HG02798 (cell line): ENCODE data around the gene TEAD1.

Source experiments
- ATAC-seq: cut with Tn5 transposase; IDR thresholded peaks from one replicate; pipeline ENCODE4 v1.9.1; 2021; ENCODE audit warnings: mild to moderate bottlenecking; ENCODE audit not compliant: unreplicated experiment, poor library complexity

TEAD1 gene

DNA sequence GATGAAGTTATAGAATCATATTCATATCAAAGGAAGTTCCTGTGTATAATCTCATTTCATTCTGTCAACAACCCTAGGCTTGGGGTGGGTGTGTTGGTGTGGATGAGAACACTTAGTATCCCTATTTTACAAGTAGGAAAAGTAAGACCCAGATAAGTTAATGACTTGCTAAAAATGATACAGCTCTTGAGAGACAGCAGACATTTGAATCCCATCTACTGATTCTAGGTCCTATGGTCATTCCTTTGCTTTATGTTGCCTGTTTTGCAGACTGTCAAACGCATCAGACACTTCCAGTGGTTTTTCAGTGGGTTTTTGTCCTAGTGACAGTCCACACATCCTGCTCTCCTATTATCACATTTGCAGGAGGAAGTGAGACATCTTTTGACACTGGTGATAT lies 153.1 kb downstream of the TEAD1 start:
- ATAC-seq, result no peak

- peak; percentile 79 for ATAC-seq
Observed at GRCh38 chr11:12827929-12828812, 153.9 kb downstream of the TEAD1 start.

GRCh38 chr11:12829131-12829530 lies 154.9 kb downstream of the TEAD1 start:
- no peak for ATAC-seq

DNA sequence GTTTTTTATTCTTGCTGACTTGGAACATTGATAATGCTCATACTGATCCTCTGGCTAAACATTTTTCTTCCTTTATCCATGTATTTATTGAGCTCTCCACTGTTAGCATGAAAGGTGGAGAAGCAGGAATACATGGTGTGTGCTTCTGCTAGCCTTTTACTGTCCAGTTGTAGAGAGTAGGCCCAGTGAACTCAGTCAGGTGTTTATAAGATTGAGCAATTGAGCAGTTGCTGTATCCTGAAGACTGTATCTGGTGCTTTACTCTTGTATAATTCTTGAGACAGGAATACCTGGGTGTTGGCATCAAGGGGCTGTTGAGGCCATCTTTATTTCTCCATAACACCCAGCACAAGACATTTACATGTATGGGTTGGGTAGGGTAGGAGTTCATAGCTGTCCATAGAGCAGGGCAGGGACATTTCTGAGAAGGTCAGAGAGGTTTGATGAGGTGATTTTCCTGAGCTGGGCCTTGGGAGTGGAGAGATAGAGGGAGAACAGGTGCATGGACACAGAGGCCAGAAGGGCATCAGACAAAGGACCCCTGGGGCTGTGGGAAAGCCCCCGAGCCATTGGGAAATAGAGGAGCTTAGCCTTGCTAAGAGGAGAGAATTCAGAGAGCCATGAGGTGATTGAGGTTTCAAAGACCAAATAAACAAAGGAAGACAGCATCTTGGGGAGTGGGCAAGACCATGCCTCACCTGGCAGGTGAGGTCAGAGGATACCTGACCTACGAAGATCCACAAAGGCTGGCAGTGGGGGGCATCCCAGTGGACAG lies 155.5 kb downstream of the TEAD1 start:
- no peak for ATAC-seq

GRCh38 chr11:12831471-12832202 lies 157.4 kb downstream of the TEAD1 start:
- ATAC-seq, result no peak

DNA sequence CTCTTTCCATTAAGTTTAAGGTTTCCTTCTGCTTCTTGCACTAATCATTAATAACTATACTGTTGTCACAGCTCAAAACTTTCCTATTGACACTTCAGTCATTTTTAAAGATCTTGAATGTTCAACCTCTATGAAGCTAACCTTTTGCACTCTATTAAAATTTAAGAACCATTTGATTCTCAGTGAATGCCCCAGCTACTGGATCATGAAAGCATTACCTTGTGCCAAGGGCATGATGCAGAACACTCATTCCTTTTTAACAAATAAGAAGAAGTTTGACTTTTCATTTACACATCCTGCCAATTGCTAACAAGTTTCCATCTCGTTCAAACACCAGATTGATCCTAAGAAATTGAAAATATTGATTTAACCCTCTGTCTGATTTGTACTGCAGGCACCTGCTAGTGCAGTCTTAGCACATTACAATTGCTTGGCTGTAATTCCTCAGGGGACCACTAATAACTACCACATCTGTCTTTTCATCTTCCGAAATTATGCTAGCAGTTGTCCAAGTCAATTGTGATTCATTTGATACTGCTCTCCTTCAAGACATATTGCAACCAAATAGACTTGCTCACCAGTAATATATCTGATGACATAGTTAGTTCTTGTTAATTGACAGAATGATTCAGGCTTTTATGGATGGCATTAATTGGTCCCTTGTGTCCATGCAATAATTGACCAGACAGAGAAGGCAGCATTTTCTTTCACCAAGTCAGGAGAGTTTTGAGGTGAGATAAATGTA lies 158.4 kb downstream of the TEAD1 start:
- ATAC-seq, result no peak

DNA sequence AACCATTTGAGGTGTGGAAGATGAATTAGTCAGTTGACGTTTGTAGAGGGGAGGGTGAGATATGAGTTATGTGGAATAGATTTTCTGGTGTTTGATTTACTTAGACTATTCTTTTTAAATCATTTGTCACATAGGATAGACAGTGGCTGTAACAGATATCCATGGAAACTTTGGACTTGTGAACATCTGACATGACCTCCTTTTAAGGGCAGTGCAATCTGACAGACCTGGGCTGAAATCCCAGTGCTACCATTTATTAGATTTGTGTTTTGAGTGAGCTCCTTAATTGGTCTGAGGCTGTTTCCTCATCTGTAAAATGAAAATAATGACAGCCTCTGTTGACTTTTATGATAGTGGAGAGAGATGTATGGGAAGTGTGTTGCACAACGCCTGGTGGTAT lies 159.9 kb downstream of the TEAD1 start:
- no peak for ATAC-seq

- ATAC-seq, result no peak
Observed at GRCh38 chr11:12834630-12835029, 160.4 kb downstream of the TEAD1 start.

GRCh38 chr11:12835286-12835685 lies 161.1 kb downstream of the TEAD1 start:
- no peak for ATAC-seq

DNA sequence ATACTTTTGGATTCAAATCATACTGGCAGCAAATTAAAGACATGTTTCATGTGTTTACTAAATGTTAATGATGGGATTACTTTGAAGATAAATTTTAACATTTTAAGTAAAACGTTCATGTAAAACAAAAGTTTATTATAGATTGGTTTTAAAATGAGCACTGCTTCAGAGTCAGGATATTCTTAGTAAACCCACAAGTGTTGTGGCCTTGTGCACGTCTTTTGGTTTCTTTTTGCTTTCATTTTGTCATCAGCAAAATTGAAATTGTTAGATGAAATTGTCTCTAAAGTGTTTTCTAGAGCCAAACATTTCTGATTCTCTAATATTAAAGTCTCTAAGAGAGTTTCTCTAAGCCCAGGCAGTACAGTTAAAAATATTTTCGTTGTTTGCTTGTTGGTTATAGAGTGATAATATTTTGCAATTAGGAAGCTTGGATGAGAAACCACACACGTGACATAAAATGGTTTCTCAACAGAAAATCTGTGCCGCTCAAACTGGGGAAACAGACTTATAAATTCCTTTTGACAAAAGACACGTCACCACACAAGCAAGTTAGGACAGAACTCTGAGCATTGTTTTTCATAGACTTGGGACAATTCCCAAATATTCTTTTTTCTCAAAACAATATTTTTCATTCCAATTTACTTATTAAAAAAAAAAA lies 164.4 kb downstream of the TEAD1 start:
- no peak for ATAC-seq

DNA sequence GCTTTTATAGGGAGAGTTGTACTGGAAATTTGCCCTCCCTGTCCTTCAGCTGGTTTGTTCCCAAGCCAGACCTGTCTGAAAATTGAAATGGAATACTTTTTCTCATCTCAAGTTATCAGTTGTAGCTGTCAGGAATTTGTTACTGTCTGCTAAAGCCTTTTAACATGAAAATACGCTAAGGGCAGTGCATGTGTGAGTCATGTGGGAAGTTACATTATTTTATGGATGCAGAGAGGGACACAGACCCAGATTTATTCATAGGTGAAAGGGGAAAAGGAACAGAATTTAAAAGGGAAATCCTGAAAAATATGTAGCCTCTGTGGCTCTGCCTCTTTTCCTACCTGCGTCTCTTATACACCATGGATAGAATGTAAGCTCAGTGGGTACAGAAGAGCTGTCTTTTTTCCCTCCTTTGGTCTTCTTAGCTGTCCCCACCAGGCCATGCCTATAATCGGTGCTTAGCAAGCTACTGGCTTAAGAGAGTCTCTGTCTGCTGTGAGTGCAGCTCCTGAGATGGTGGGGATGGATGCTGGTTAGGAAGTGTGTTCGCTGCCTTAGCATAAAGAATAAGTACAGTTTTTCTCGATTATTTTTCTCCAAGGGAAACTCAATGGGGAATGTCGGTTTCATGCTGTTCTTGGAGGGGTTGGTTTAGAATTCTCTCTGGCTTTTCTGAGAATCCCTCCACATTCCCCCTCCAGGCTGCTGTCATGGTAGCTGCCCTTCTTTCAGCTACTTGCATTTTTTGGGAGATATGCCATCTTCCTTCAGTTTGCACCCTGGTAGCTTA lies 166.8 kb downstream of the TEAD1 start:
- ATAC-seq, result no peak

DNA sequence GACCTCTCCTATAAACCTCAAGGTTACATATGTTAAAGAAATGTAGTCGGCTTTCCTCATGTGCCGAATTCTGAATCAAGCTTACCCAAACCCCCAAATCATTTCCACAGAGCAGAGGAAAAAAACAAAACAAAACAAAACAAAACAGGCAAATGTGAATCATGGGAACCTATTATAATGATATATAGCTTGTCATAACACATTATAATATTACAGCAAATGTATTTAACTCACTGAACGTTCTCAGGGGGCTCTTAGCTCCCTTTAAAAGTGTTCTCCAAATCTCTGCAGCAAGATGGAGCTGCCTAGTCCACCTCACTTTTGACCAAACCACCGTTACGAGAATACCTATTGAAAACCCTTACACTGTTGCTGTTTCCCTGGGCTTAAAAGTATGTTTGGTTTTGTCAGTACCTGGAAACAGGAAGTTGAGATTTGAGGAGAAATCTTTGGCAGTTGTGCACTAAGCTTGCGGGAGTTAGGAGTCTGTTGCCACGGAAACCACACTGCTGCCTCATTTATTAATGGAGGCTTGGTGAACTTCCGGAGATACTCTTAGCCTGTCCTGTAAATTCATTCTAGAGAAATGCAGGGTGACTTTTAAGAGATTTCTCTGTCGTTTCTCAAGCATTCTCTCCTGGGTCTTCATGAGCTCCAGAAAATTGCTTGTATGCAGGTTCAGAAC lies 167.9 kb downstream of the TEAD1 start:
- no peak for ATAC-seq

GRCh38 chr11:12842933-12843636 lies 168.9 kb downstream of the TEAD1 start:
- no peak for ATAC-seq

- ATAC-seq, result no peak
Observed at GRCh38 chr11:12845163-12845562, 170.9 kb downstream of the TEAD1 start.

DNA sequence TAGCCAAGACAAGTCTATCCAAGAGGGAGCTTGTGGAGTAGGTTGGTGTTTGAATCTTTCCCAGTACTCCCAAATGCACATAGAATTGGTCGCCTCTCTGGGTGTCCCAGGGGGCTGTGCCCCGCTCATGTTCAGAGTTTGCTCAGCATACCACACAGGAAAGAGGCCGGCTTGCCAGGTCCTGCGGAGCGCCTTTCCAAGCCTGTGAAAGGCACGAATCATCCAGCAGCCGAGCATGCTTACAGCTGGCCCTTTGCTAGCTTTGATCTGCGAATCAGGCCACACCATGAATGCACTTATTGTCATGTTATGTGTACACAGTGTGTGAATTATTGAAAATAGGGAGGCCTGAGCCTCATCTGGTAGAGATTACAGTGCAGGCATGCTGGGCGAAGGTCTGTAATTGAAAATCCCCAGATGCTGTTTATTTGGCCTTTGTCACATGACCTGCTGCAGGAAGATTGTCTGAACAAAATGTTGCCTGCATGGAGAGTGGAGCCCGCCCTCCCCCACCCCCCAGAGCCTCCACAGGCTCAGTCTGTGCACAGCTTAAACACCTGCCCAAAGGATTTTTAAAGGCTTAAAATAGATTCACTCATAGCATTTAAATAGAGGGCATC lies 171.6 kb downstream of the TEAD1 start:
- ATAC-seq, result no peak

- no peak for ATAC-seq
Observed at GRCh38 chr11:12846786-12847615, 172.8 kb downstream of the TEAD1 start.
